Gastrocnemius medialis (tissue), 4 donors: Measurements from ENCODE around the gene EXTL2.

Source experiments
- CTCF ChIP-seq, 5 experiments: fragments of 450-650 bp in 3 of 5; fragments of 200-600 bp in 2 of 5; sonication (generic) in 2 of 5; IDR thresholded peaks in 4 of 5; conservative IDR thresholded peaks in 1 of 5; 1 replicate in 4 of 5; 2 replicates in 1 of 5; pipeline ENCODE4 v1.5.1; 2016 to 2019; ENCODE audit warnings: antibody characterized with exemption in 5 of 5, mild to moderate bottlenecking in 3 of 5, moderate library complexity in 3 of 5
- POLR2A ChIP-seq, 2 donors: fragments of 450-650 bp; IDR thresholded peaks; one replicate each; pipeline ENCODE4 v1.6.1; 2017; ENCODE audit warnings: antibody characterized with exemption in 2 of 2, mild to moderate bottlenecking in 2 of 2, moderate library complexity in 2 of 2

DNA sequence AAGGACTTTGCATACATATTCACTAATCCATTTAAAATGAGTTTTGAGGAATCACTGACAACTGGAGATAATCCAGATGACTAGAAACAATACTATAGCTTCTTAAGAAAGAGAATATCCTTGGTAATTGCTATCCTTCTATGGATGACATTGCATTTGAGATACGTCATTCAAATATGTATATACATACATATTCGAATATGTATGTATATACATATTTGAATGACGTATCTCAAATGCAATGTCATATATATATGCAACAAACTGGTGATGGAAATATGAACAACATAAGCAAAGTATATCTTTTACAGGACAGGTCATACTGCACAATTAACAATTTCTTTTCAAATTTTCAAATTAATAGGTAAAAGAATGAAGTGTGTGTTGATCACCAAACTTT is 41.7 kb downstream of the EXTL2 start:
- TF ChIP-seq CTCF (IDR thresholded peaks at IDR 0.05 in 4 of 5, conservative IDR thresholded peaks at IDR 0.05 in 1 of 5) (no peak), POLR2A (IDR thresholded peaks at IDR 0.05) (no peak)
